Peyer's patch (tissue), 4 donors: ENCODE data around the gene CPA5. TPM values are rescaled to one million over a fixed set of nuclear protein-coding genes. Genes with fewer than 3 reads are reported as not detected.
"Not testable (repeated sequence)": the region's sequence is repeated elsewhere in the genome, so short reads cannot be mapped to it uniquely, and the experiment has no call there.

Experiments used
- DNase-seq, 3 donors: peaks; one replicate each; pipeline ENCODE4 v3.0.0-alpha.2; 2017 to 2019
- H3K27ac ChIP-seq, 4 donors: fragments of 200-600 bp; sonication (generic); one replicate each; pipeline ENCODE4 v1.5.1; 2016 to 2019
- H3K27me3 ChIP-seq, 2 donors: fragments of 200-600 bp; sonication (generic); one replicate each; pipeline ENCODE4 v1.5.1; 2019
- H3K36me3 ChIP-seq, 3 donors: fragments of 200-600 bp; sonication (generic); one replicate each; pipeline ENCODE4 v1.5.1; 2016 to 2019
- H3K4me1 ChIP-seq, 4 donors: fragments of 200-600 bp; sonication (generic); one replicate each; pipeline ENCODE4 v1.5.1; 2016 to 2019
- H3K4me3 ChIP-seq, 4 donors: fragments of 200-600 bp; sonication (generic); 1 replicate in 3 of 4; 2 replicates in 1 of 4; pipeline ENCODE4 v1.5.1; 2016 to 2019; ENCODE audit warnings: mild to moderate bottlenecking in 1 of 4
- H3K9me3 ChIP-seq, 4 donors: fragments of 200-600 bp; sonication (generic); one replicate each; pipeline ENCODE4 v1.5.1; 2016 to 2019; ENCODE audit warnings: mild to moderate bottlenecking in 1 of 4
- POLR2A ChIP-seq, 2 donors: fragments of 450-650 bp; IDR thresholded peaks; one replicate each; pipeline ENCODE4 v1.5.1; 2017; ENCODE audit warnings: antibody characterized with exemption in 2 of 2, mild to moderate bottlenecking in 2 of 2, moderate library complexity in 2 of 2
- total RNA-seq, 4 donors: library from RNA; depleted of rRNA; stranded (reverse); fragments of >200 nt; gene quantifications; one replicate each; pipeline ENCODE4 v1.1.0, GENCODE V29; 2016
- TF ChIP-seq, protein P1 (sequence below), 6 experiments: fragments of 450-650 bp in 4 of 6; fragments of 200-600 bp in 2 of 6; sonication (generic) in 1 of 6; IDR thresholded peaks; one replicate each; pipeline ENCODE4 v1.5.1; 2017 to 2019; ENCODE audit warnings: antibody characterized with exemption in 6 of 6, mild to moderate bottlenecking in 3 of 6, moderate library complexity in 1 of 6

The CPA5 gene
- total RNA-seq, 4 donors from 2014 or later: not detected

DNA sequence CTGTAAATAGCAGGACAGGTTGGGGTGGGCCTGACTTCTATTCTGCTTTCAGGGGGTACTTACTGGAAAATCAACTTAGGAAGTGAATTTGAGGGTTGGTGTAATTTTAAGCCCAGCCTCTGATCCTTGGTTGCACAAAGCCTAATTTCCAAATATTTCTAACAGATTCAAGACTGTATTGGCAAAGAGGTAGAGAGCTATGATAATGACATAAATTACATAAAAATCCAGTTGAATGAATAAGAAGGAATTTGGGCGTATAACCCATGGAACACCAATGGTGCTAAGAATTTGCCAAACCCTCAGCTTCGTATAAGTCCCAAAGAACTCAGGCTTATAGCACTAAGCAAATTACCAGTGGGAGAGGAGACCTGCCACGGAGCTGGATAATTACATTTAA lies 39.7 kb upstream of the CPA5 start:
- DNase-seq: no peak
- H3K4me1 ChIP-seq: no peaks in the 10 kb centered on the region
- H3K27me3 ChIP-seq: no peaks in the 10 kb centered on the region
- TF ChIP-seq, protein P1, sequence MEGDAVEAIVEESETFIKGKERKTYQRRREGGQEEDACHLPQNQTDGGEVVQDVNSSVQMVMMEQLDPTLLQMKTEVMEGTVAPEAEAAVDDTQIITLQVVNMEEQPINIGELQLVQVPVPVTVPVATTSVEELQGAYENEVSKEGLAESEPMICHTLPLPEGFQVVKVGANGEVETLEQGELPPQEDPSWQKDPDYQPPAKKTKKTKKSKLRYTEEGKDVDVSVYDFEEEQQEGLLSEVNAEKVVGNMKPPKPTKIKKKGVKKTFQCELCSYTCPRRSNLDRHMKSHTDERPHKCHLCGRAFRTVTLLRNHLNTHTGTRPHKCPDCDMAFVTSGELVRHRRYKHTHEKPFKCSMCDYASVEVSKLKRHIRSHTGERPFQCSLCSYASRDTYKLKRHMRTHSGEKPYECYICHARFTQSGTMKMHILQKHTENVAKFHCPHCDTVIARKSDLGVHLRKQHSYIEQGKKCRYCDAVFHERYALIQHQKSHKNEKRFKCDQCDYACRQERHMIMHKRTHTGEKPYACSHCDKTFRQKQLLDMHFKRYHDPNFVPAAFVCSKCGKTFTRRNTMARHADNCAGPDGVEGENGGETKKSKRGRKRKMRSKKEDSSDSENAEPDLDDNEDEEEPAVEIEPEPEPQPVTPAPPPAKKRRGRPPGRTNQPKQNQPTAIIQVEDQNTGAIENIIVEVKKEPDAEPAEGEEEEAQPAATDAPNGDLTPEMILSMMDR (IDR thresholded peaks at IDR 0.05): no peak
- no peak overlapping the region for H3K4me3 ChIP-seq
- no peaks in the 10 kb centered on the region for H3K9me3 ChIP-seq
- H3K27ac ChIP-seq: no peak overlapping the region
- H3K36me3 ChIP-seq: no peaks in the 10 kb centered on the region

DNA sequence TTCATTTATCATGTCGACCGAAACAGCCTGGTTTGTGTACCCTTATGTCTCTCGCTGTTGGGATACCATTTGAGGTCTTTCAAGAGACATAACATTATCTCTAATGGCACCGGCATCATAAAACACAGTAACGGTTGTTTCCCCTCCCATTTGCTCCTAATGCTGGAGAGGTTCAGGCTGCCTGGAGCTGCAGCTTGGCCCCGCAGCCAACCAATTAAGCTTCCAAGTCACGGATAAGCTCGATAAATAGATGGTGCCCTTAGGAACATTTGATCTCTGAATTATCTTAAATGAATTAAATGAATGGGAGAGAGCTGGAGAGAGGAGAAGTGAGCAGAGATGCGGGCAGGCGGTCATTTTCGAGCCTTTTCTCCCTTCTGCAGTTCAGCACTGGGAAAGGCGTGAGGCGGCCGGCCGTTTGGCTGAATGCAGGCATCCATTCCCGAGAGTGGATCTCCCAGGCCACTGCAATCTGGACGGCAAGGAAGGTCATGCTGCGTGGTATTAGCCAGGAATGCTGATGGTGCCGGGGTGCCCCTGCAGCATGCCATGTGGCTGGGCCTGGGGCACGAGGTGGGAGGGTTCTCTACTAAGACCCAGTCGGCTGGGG lies 39.1 kb upstream of the CPA5 start:
- no peaks in the 10 kb centered on the region for H3K4me1 ChIP-seq
- TF ChIP-seq POLR2A (IDR thresholded peaks at IDR 0.05): no peak
- TF ChIP-seq, protein P1 (IDR thresholded peaks at IDR 0.05): no peak
- no peak for DNase-seq

DNA sequence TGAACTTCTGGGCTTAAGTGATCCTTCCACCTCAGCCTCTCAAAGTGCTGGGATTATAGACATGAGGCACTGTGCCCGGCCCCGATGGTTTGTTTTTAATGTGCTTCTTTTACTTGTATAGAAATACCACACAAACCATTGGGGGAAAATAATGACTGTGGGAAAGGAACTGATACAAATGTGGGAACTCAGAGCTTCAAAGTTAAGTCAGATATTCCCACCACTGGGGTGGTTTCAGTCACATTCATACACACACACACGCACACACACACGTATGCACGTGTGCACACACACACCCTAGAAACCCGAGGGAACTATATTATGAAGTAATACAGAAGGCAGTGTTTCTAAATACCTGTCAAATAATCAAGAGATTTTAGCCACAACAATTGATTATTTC lies 34.6 kb upstream of the CPA5 start:
- H3K27ac ChIP-seq: no peak overlapping the region
- no peak for DNase-seq
- no peak overlapping the region for H3K4me3 ChIP-seq
- no peaks in the 10 kb centered on the region for H3K9me3 ChIP-seq
- TF ChIP-seq, protein P1 (IDR thresholded peaks at IDR 0.05): no peak
- TF ChIP-seq POLR2A (IDR thresholded peaks at IDR 0.05): no peak
- H3K36me3 ChIP-seq: no peaks in the 10 kb centered on the region
- H3K4me1 ChIP-seq: no peaks in the 10 kb centered on the region
- no peaks in the 10 kb centered on the region for H3K27me3 ChIP-seq

More for the DNA sequence above, 39.1 kb upstream of the CPA5 start:
- Histone ChIP-seq H3K27me3 (no peaks in the 10 kb centered on the region), H3K9me3 (no peaks in the 10 kb centered on the region), H3K4me3 (no peak overlapping the region), H3K27ac (no peak overlapping the region), H3K36me3 (no peaks in the 10 kb centered on the region)

DNA sequence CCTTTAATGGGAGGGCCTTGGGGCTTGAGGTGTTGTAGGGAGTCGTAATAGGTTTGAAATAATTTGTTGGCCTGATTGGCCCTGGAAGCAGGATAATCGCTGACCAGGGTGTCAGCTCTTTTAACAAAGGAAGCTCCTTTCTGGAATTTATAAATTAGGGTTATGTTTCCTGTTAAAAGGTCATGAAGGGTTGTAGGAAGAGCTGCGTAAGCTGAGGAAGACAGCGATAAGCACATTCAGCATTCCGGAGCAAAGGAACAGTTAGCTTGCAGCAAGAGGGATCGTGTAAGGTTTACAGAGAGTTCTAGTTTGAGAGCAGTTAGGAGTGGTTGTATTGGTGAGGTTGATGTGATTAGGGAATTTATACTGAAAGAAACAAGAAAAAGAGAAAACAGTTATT lies 30.3 kb upstream of the CPA5 start:
- H3K9me3 ChIP-seq: no peaks in the 10 kb centered on the region
- no peaks in the 10 kb centered on the region for H3K27me3 ChIP-seq
- H3K36me3 ChIP-seq: no peaks in the 10 kb centered on the region
- H3K4me1 ChIP-seq: no peaks in the 10 kb centered on the region
- no peak overlapping the region for H3K4me3 ChIP-seq
- no peak for DNase-seq
- H3K27ac ChIP-seq: no peak overlapping the region
- no peak for TF ChIP-seq POLR2A (IDR thresholded peaks at IDR 0.05)
- TF ChIP-seq, protein P1 (IDR thresholded peaks at IDR 0.05): no peak

DNA sequence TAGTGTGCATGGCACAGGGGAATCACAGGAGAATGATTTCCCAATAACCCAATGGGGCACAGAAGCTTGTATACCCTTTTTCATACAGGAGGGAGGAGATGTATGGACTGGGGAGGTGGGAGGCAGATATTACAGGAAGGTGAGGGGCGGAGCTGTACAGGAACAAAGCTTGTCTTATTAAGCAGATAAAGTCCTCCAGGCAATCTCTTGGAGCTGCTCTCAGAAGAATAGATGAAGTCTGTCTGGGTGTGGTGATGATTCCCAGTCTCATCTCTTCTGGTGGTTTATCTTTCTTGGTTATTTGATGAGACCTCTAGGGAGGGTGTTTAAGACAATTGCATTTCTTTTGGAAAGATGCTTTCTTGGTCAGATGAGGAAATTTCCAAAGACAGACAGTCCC lies 25.1 kb upstream of the CPA5 start:
- no peaks in the 10 kb centered on the region for H3K4me1 ChIP-seq
- DNase-seq: no peak
- TF ChIP-seq, protein P1 (IDR thresholded peaks at IDR 0.05): no peak
- TF ChIP-seq POLR2A (IDR thresholded peaks at IDR 0.05): no peak
- no peak overlapping the region for H3K4me3 ChIP-seq
- no peaks in the 10 kb centered on the region for H3K27me3 ChIP-seq
- H3K27ac ChIP-seq: no peak overlapping the region
- H3K9me3 ChIP-seq: no peaks in the 10 kb centered on the region
- H3K36me3 ChIP-seq: no peaks in the 10 kb centered on the region

DNA sequence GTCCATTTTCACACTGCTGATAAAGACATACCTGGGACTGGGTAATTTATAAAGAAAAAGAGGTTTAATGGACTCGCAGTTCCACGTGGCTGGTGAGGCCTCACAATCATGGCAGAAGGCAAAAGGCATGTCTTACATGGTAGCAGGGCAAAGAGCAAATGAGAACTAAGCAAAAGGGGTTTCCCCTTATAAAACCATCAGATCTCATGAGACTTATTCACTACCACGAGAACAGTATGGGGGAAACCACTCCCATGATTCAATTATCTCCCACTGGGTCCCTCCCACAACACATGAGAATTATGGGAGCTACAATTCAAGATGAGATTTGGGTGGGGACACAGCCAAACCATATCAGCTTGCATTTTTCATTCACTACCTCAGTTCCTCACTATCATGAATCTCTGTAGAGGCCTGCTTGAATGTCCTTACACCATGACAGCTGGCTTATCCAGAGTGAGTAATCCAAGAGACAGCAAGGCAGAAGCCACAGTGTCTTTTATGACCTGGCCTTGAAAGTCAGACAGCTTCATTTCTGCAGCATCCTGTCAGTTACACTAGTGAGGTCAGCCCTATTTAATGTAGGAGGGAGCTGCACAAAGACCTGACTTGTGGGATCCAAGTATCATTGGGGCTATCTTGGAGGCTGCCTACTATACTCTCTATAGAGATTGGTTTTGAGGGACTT lies 22.9 kb upstream of the CPA5 start:
- DNase-seq, H3K4me3 ChIP-seq, H3K4me1 ChIP-seq, H3K27me3 ChIP-seq, H3K9me3 ChIP-seq, H3K27ac ChIP-seq, H3K36me3 ChIP-seq: not testable (repeated sequence)
